Natural killer cell treated with Interleukin-12 subunit alpha and Interleukin-12 subunit beta and Interleukin-15 and Interleukin-18, amount 100 ng/mL, for 72 hours (primary cell): ENCODE measurements around the gene OXNAD1. TPM values are rescaled to one million over a fixed set of nuclear protein-coding genes. Genes with fewer than 3 reads are reported as not detected.

Experiments used
- ATAC-seq, 2 donors: fragments of 150-1000 bp; cut with Tn5 transposase in 1 of 2; sonication (Bioruptor Pico), chemical (Tn5 transposase) in 1 of 2; 2 replicates each; pipeline ENCODE4 v1.10.0; 2021
- DNase-seq: peaks from one replicate; pipeline ENCODE4 v3.0.0; 2022; ENCODE audit warnings: low spot score
- H3K27ac Mint-ChIP-seq, 2 donors: 1 replicate in 1 of 2; 2 replicates in 1 of 2; pipeline ENCODE4 v1.8.0; 2022; ENCODE audit warnings: mixed read lengths in 2 of 2, mild to moderate bottlenecking in 1 of 2, moderate library complexity in 1 of 2
- H3K27me3 Mint-ChIP-seq, 2 donors: 1 replicate in 1 of 2; 2 replicates in 1 of 2; pipeline ENCODE4 v1.8.0; 2022; ENCODE audit warnings: mixed read lengths in 2 of 2
- H3K36me3 Mint-ChIP-seq: one replicate; pipeline ENCODE4 v1.8.0; 2022; ENCODE audit warnings: mixed read lengths
- H3K4me1 Mint-ChIP-seq, 2 donors: 1 replicate in 1 of 2; 2 replicates in 1 of 2; pipeline ENCODE4 v1.8.0; 2022; ENCODE audit warnings: low read depth in 2 of 2, mixed read lengths in 2 of 2, mild to moderate bottlenecking in 1 of 2
- H3K4me3 Mint-ChIP-seq: one replicate; pipeline ENCODE4 v1.8.0; 2022; ENCODE audit warnings: mixed read lengths
- H3K9me3 Mint-ChIP-seq: 2 replicates; pipeline ENCODE4 v1.8.0; 2022; ENCODE audit warnings: mixed read lengths
- total RNA-seq, 2 donors: library from RNA; stranded (reverse); gene quantifications; one replicate each; pipeline ENCODE4 v1.2.3, GENCODE V29; 2022

Gene OXNAD1
- total RNA-seq, 2 donors from 2014 or later, result 16.0 to 31.4 TPM

GRCh38 chr3:16294844-16295243 lies 29.8 kb downstream of the OXNAD1 start:
- ATAC-seq, result no peak
- Mint-ChIP-seq H3K27ac (no peak overlapping the region), H3K36me3 (peaks cover 48% of the 10 kb centered on the region), H3K27me3 (no peaks in the 10 kb centered on the region), H3K9me3 (peaks cover 5% of the 10 kb centered on the region), H3K4me1 (peaks cover 49 to 61% of the 10 kb centered on the region in 2 donors), H3K4me3 (no peak overlapping the region)
- DNase-seq, result no peak

- ATAC-seq (no peak), DNase-seq (no peak)
- H3K27me3 Mint-ChIP-seq, result no peaks in the 10 kb centered on the region
- peak overlapping the region; percentile 13 for H3K4me3 Mint-ChIP-seq
- peak overlapping the region; percentile 7 to 47 for H3K27ac Mint-ChIP-seq
- H3K9me3 Mint-ChIP-seq, result peaks cover 5% of the 10 kb centered on the region
- peaks cover 47 to 61% of the 10 kb centered on the region in 2 donors for H3K4me1 Mint-ChIP-seq
- H3K36me3 Mint-ChIP-seq, result peaks cover 48% of the 10 kb centered on the region
These were observed 30.4 kb downstream of the OXNAD1 start for GRCh38 chr3:16295298-16295890.

GRCh38 chr3:16297997-16298885 lies 33.2 kb downstream of the OXNAD1 start:
- Mint-ChIP-seq H3K4me1 (peaks cover 51 to 62% of the 10 kb centered on the region in 2 donors), H3K27ac (peak overlapping the region; percentile 83 to 87), H3K36me3 (peaks cover 43% of the 10 kb centered on the region), H3K4me3 (no peak overlapping the region), H3K27me3 (no peaks in the 10 kb centered on the region), H3K9me3 (no peaks in the 10 kb centered on the region)
- no peak for DNase-seq
- no peak for ATAC-seq

GRCh38 chr3:16298891-16299290 lies 33.9 kb downstream of the OXNAD1 start:
- no peaks in the 10 kb centered on the region for H3K9me3 Mint-ChIP-seq
- peaks cover 46 to 65% of the 10 kb centered on the region in 2 donors for H3K4me1 Mint-ChIP-seq
- peak overlapping the region; percentile 83 to 87 for H3K27ac Mint-ChIP-seq
- H3K4me3 Mint-ChIP-seq, result peak overlapping the region; percentile 28
- no peaks in the 10 kb centered on the region for H3K27me3 Mint-ChIP-seq
- ATAC-seq (no peak), DNase-seq (no peak)
- peaks cover 40% of the 10 kb centered on the region for H3K36me3 Mint-ChIP-seq

GRCh38 chr3:16299746-16300145 lies 34.7 kb downstream of the OXNAD1 start:
- no peaks in the 10 kb centered on the region for H3K9me3 Mint-ChIP-seq
- DNase-seq (no peak), ATAC-seq (no peak)
- H3K36me3 Mint-ChIP-seq, result peaks cover 42% of the 10 kb centered on the region
- H3K4me3 Mint-ChIP-seq, result peak overlapping the region; percentile 88
- H3K27me3 Mint-ChIP-seq, result no peaks in the 10 kb centered on the region
- peaks cover 54 to 72% of the 10 kb centered on the region in 2 donors for H3K4me1 Mint-ChIP-seq
- H3K27ac Mint-ChIP-seq, result peak overlapping the region; percentile 83 to 87

- DNase-seq, result no peak
- H3K36me3 Mint-ChIP-seq, result peaks cover 41% of the 10 kb centered on the region
These were observed 35.3 kb downstream of the OXNAD1 start for GRCh38 chr3:16300307-16300706.

GRCh38 chr3:16300881-16301359 lies 35.9 kb downstream of the OXNAD1 start:
- peaks cover 39% of the 10 kb centered on the region for H3K36me3 Mint-ChIP-seq

More at GRCh38 chr3:16300307-16300706, 35.3 kb downstream of the OXNAD1 start:
- H3K9me3 Mint-ChIP-seq, result no peaks in the 10 kb centered on the region
- peak overlapping the region; percentile 88 for H3K4me3 Mint-ChIP-seq
- H3K4me1 Mint-ChIP-seq, result peaks cover 59 to 77% of the 10 kb centered on the region in 2 donors
- H3K27me3 Mint-ChIP-seq, result no peaks in the 10 kb centered on the region
- ATAC-seq, result peak; percentile 43 to 64
- H3K27ac Mint-ChIP-seq, result peak overlapping the region; percentile 83 to 87

GRCh38 chr3:16301507-16301906 lies 36.5 kb downstream of the OXNAD1 start:
- H3K9me3 Mint-ChIP-seq, result no peaks in the 10 kb centered on the region
- DNase-seq (no peak), ATAC-seq (peak; percentile 61 to 70)
- H3K36me3 Mint-ChIP-seq, result peaks cover 35% of the 10 kb centered on the region
- no peaks in the 10 kb centered on the region for H3K27me3 Mint-ChIP-seq
- peak overlapping the region; percentile 88 for H3K4me3 Mint-ChIP-seq
- H3K4me1 Mint-ChIP-seq, result peaks cover 61 to 78% of the 10 kb centered on the region in 2 donors
- H3K27ac Mint-ChIP-seq, result peak overlapping the region; percentile 83 to 87

More at GRCh38 chr3:16300881-16301359, 35.9 kb downstream of the OXNAD1 start:
- Mint-ChIP-seq H3K4me1 (peaks cover 59 to 75% of the 10 kb centered on the region in 2 donors), H3K27me3 (no peaks in the 10 kb centered on the region), H3K4me3 (peak overlapping the region; percentile 88), H3K9me3 (no peaks in the 10 kb centered on the region), H3K27ac (peak overlapping the region; percentile 83 to 87)
- peak; percentile 85 to 90 for ATAC-seq
- no peak for DNase-seq

GRCh38 chr3:16302082-16302631 lies 37.1 kb downstream of the OXNAD1 start:
- Mint-ChIP-seq H3K4me1 (peaks cover 66 to 85% of the 10 kb centered on the region in 2 donors), H3K36me3 (peaks cover 38% of the 10 kb centered on the region), H3K27me3 (no peaks in the 10 kb centered on the region), H3K27ac (peak overlapping the region; percentile 83 to 87), H3K9me3 (no peaks in the 10 kb centered on the region), H3K4me3 (peak overlapping the region; percentile 88)
- no peak for ATAC-seq
- no peak for DNase-seq

GRCh38 chr3:16303037-16303575 lies 38.1 kb downstream of the OXNAD1 start:
- Mint-ChIP-seq H3K4me3 (no peak overlapping the region), H3K4me1 (peaks cover 70 to 89% of the 10 kb centered on the region in 2 donors), H3K36me3 (peaks cover 47% of the 10 kb centered on the region), H3K27me3 (no peaks in the 10 kb centered on the region), H3K27ac (peak overlapping the region; percentile 54 to 87), H3K9me3 (no peaks in the 10 kb centered on the region)
- ATAC-seq (no peak), DNase-seq (no peak)

GRCh38 chr3:16304061-16305010 lies 39.3 kb downstream of the OXNAD1 start:
- peaks cover 41% of the 10 kb centered on the region for H3K36me3 Mint-ChIP-seq
- H3K9me3 Mint-ChIP-seq, result no peaks in the 10 kb centered on the region
- DNase-seq (no peak), ATAC-seq (no peak)
- H3K27me3 Mint-ChIP-seq, result no peaks in the 10 kb centered on the region
- peaks cover 63 to 86% of the 10 kb centered on the region in 2 donors for H3K4me1 Mint-ChIP-seq
- peak overlapping the region; percentile 19 to 62 for H3K27ac Mint-ChIP-seq
- H3K4me3 Mint-ChIP-seq, result peak overlapping the region; percentile 31

- peak overlapping the region; percentile 19 to 62 for H3K27ac Mint-ChIP-seq
These were observed 40.1 kb downstream of the OXNAD1 start for GRCh38 chr3:16305111-16305541.

More at GRCh38 chr3:16305111-16305541, 40.1 kb downstream of the OXNAD1 start:
- no peak for ATAC-seq
- H3K4me1 Mint-ChIP-seq, result peaks cover 70 to 86% of the 10 kb centered on the region in 2 donors
- H3K27me3 Mint-ChIP-seq, result no peaks in the 10 kb centered on the region
- peaks cover 41% of the 10 kb centered on the region for H3K36me3 Mint-ChIP-seq
- no peaks in the 10 kb centered on the region for H3K9me3 Mint-ChIP-seq
- peak overlapping the region; percentile 31 for H3K4me3 Mint-ChIP-seq
- DNase-seq, result no peak
